ENCODE results near the gene SLC25A13. TPM values are rescaled to one million over a fixed set of nuclear protein-coding genes. Genes with fewer than 3 reads are reported as not detected.

SLC25A13 gene
- total RNA-seq, 1 donor from 2014 or later, result 28.5 TPM

DNA sequence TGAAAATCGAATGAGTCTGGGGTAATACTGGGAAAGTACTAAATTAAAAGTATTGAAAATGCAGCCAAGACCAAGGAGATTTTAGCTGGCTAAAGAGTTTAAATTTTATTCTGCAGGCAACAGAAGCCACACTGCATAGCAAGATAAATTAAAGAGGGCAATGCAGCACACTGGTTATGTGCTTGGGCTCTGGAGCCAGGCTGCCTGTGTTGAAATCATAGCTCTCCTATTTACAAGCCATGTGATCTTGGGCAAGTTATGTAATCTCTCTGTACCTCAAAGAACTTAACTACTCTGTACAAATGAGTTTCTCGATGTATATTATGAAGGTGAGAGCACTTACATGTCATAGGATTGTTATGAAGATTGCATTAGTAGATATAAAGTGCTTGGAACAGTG lies 9.9 kb downstream of the SLC25A13 start:
- no peaks in the 10 kb centered on the region for H3K9me3 Mint-ChIP-seq
- ATAC-seq (ENCODE audit: low read depth) (no peak), DNase-seq (no peak)
- intact Hi-C loops (cut with micrococcal nuclease), result no loop called here
- H3K27me3 Mint-ChIP-seq, result no peaks in the 10 kb centered on the region
- H3K36me3 Mint-ChIP-seq (ENCODE audit: low read depth), result peaks cover 31% of the 10 kb centered on the region
- no peak overlapping the region for H3K4me3 Mint-ChIP-seq
- TF ChIP-seq CTCF (IDR thresholded peaks at IDR 0.05), result no peak
- POLR2A ChIA-PET, result interaction anchor here (0.8 to 1.4 kb wide), 3 partner anchors 9 to 11 kb away, joined by 3 read pairs; no protein-coding TSS in a partner anchor
- CTCF ChIA-PET, result no interaction called here
- H3K27ac Mint-ChIP-seq, result no peak overlapping the region
- peaks cover 24% of the 10 kb centered on the region for H3K4me1 Mint-ChIP-seq

GRCh38 chr7:96310110-96310509 lies 11.8 kb downstream of the SLC25A13 start:
- POLR2A ChIA-PET, result no interaction called here
- intact Hi-C loops (cut with micrococcal nuclease), result no loop called here
- no peak overlapping the region for H3K4me3 Mint-ChIP-seq
- CTCF ChIA-PET, result no interaction called here
- DNase-seq (no peak), ATAC-seq (ENCODE audit: low read depth) (no peak)
- peaks cover 27% of the 10 kb centered on the region for H3K36me3 Mint-ChIP-seq (ENCODE audit: low read depth)
- no peak for TF ChIP-seq CTCF (IDR thresholded peaks at IDR 0.05)
- no peaks in the 10 kb centered on the region for H3K27me3 Mint-ChIP-seq
- no peaks in the 10 kb centered on the region for H3K9me3 Mint-ChIP-seq
- peaks cover 34% of the 10 kb centered on the region for H3K4me1 Mint-ChIP-seq
- H3K27ac Mint-ChIP-seq, result no peak overlapping the region

GRCh38 chr7:96308950-96309263 lies 13.0 kb downstream of the SLC25A13 start:
- Mint-ChIP-seq H3K4me3 (no peak overlapping the region), H3K27ac (no peak overlapping the region), H3K36me3 (ENCODE audit: low read depth) (peaks cover 24% of the 10 kb centered on the region), H3K9me3 (no peaks in the 10 kb centered on the region), H3K4me1 (peaks cover 36% of the 10 kb centered on the region), H3K27me3 (no peaks in the 10 kb centered on the region)
- intact Hi-C loops (cut with micrococcal nuclease), result no loop called here
- TF ChIP-seq CTCF (IDR thresholded peaks at IDR 0.05), result no peak
- ChIA-PET CTCF (no interaction called here), POLR2A (no interaction called here)
- DNase-seq (no peak), ATAC-seq (ENCODE audit: low read depth) (no peak)

DNA sequence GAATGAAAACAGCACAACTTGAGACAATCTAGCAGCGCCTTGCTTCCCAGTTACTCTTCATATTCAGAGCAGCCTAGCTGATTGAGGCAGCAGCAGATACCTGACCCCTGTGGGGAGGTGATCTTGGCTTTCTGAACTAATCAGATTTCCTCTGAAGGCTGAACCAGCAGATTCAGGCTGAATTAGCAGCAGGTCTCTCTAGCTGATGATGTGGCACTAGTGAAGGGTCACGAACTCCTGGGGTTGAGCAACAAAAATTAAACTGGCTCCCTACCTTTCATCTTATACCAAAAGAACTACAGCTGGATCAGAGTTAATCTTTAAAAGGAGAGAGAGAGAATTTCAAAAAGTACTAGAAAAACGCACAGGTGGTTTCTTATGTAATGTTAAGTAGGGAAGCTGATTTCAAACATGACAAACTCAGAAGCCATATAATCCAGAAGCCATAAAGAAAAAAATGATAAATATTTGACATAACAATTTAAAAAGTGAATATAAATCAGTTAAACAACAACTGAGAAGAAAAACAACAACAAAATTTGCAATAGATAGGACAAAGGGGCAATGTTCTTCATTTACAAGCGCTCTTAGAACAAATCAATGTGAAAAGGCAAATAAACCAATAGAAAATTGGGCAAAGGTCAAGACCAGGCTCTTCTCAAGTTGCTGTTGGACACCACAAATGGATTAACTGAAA lies 13.5 kb downstream of the SLC25A13 start:
- no peaks in the 10 kb centered on the region for H3K9me3 Mint-ChIP-seq
- ATAC-seq (ENCODE audit: low read depth) (no peak), DNase-seq (no peak)
- ChIA-PET CTCF (no interaction called here), POLR2A (no interaction called here)
- peaks cover 25% of the 10 kb centered on the region for H3K36me3 Mint-ChIP-seq (ENCODE audit: low read depth)
- H3K4me3 Mint-ChIP-seq, result no peak overlapping the region
- peaks cover 38% of the 10 kb centered on the region for H3K4me1 Mint-ChIP-seq
- TF ChIP-seq CTCF (IDR thresholded peaks at IDR 0.05), result no peak
- no peaks in the 10 kb centered on the region for H3K27me3 Mint-ChIP-seq
- intact Hi-C loops (cut with micrococcal nuclease), result no loop called here
- no peak overlapping the region for H3K27ac Mint-ChIP-seq

DNA sequence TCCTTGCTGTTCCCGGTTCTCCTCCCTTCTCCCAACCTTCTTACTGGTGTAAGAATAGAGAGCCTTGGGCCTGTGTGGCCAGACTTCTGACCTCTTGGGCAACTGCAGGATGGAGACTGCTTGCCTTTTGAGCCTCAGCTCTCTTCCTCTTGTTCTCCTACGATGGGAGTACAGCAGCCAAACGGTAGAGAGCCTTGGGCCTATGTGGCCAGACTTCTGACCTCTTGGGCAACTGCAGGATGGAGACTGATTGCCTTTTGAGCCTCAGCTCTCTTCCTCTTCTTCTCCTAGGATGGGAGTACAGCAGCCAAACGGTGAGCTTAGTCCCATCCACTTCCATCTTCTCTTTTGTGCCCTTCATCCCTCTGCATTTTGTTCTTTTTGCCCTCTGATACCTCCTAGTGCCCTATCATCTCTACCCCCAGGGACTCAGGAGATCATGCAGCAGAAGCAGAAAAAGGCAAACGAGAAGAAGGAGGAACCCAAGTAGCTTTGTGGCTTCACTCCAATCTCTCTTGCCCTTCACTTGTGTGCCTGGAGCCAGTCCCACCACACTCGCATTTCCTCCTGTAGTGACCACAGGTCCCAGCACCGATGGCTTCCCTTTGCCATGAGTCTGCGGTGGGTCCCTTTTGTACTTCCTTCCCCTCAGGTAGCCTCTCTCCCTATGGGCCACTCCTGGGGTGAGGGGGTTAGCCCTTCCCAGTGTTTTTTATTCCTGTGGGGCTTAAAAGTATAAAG lies 15.3 kb downstream of the SLC25A13 start:
- H3K27ac Mint-ChIP-seq, result no peak overlapping the region
- H3K36me3 Mint-ChIP-seq (ENCODE audit: low read depth), result peaks cover 16% of the 10 kb centered on the region
- TF ChIP-seq CTCF (IDR thresholded peaks at IDR 0.05), result no peak
- no peak for ATAC-seq (ENCODE audit: low read depth)
- no peaks in the 10 kb centered on the region for H3K9me3 Mint-ChIP-seq
- ChIA-PET CTCF (no interaction called here), POLR2A (no interaction called here)
- peaks cover 43% of the 10 kb centered on the region for H3K4me1 Mint-ChIP-seq
- H3K27me3 Mint-ChIP-seq, result no peaks in the 10 kb centered on the region
- DNase-seq, result no peak
- no peak overlapping the region for H3K4me3 Mint-ChIP-seq
- intact Hi-C loops (cut with micrococcal nuclease), result no loop called here

Data from activated B cell treated with CpG ODN at 0.5 μM for 24 hours (primary cell).